ENCODE data around the gene FBXO34. TPM values are rescaled to one million over a fixed set of nuclear protein-coding genes. Genes with fewer than 3 reads are reported as not detected.

The FBXO34 gene
- total RNA-seq, 4 donors from 2014 or later: 28.1 to 75.3 (median 43.1) TPM

GRCh38 chr14:55387121-55387520, 115.9 kb downstream of the FBXO34 start:
- Histone ChIP-seq H3K4me3 (no peak overlapping the region), H3K4me1 (no peaks in the 10 kb centered on the region), H3K27me3 (no peaks in the 10 kb centered on the region), H3K9me3 (no peaks in the 10 kb centered on the region), H3K27ac (no peak overlapping the region), H3K36me3 (peaks cover 0 to 27% (median 0%) of the 10 kb centered on the region in 3 donors)
- no peak for TF ChIP-seq POLR2A (IDR thresholded peaks at IDR 0.05)
- TF ChIP-seq CTCF (IDR thresholded peaks at IDR 0.05): no peak
- no peak for DNase-seq

GRCh38 chr14:55388160-55388559, 116.9 kb downstream of the FBXO34 start:
- Histone ChIP-seq H3K27me3 (no peaks in the 10 kb centered on the region), H3K4me1 (no peaks in the 10 kb centered on the region), H3K27ac (no peak overlapping the region), H3K9me3 (no peaks in the 10 kb centered on the region), H3K4me3 (no peak overlapping the region), H3K36me3 (peaks cover 0 to 23% (median 0%) of the 10 kb centered on the region in 3 donors)
- no peak for DNase-seq
- TF ChIP-seq POLR2A (IDR thresholded peaks at IDR 0.05) (no peak), CTCF (IDR thresholded peaks at IDR 0.05) (no peak)

GRCh38 chr14:55389330-55389729, 118.1 kb downstream of the FBXO34 start:
- Histone ChIP-seq H3K36me3 (peaks cover 0 to 24% (median 0%) of the 10 kb centered on the region in 3 donors), H3K9me3 (no peaks in the 10 kb centered on the region), H3K27ac (no peak overlapping the region), H3K27me3 (no peaks in the 10 kb centered on the region), H3K4me1 (no peaks in the 10 kb centered on the region), H3K4me3 (no peak overlapping the region)
- TF ChIP-seq POLR2A (IDR thresholded peaks at IDR 0.05): no peak
- TF ChIP-seq CTCF (IDR thresholded peaks at IDR 0.05): no peak
- no peak for DNase-seq

- peaks cover 0 to 24% (median 0%) of the 10 kb centered on the region in 3 donors for H3K36me3 ChIP-seq
- no peak overlapping the region for H3K27ac ChIP-seq
- no peaks in the 10 kb centered on the region for H3K27me3 ChIP-seq
- no peak overlapping the region for H3K4me3 ChIP-seq
- TF ChIP-seq CTCF (IDR thresholded peaks at IDR 0.05) (no peak), POLR2A (IDR thresholded peaks at IDR 0.05) (no peak)
- H3K4me1 ChIP-seq: no peaks in the 10 kb centered on the region
- DNase-seq: no peak
- no peaks in the 10 kb centered on the region for H3K9me3 ChIP-seq
These were observed 127.5 kb downstream of the FBXO34 start for GRCh38 chr14:55398679-55399078.

GRCh38 chr14:55399183-55399582, 128.0 kb downstream of the FBXO34 start:
- DNase-seq: no peak
- no peak overlapping the region for H3K4me3 ChIP-seq
- H3K4me1 ChIP-seq: no peaks in the 10 kb centered on the region
- H3K9me3 ChIP-seq: no peaks in the 10 kb centered on the region
- H3K36me3 ChIP-seq: peaks cover 0 to 24% (median 0%) of the 10 kb centered on the region in 3 donors
- no peak overlapping the region for H3K27ac ChIP-seq
- TF ChIP-seq CTCF (IDR thresholded peaks at IDR 0.05) (no peak), POLR2A (IDR thresholded peaks at IDR 0.05) (no peak)
- H3K27me3 ChIP-seq: no peaks in the 10 kb centered on the region

- no peaks in the 10 kb centered on the region for H3K4me1 ChIP-seq
- no peak overlapping the region for H3K4me3 ChIP-seq
- DNase-seq: no peak
- H3K36me3 ChIP-seq: peaks cover 0 to 18% (median 0%) of the 10 kb centered on the region in 3 donors
- no peaks in the 10 kb centered on the region for H3K27me3 ChIP-seq
- no peak for TF ChIP-seq POLR2A (IDR thresholded peaks at IDR 0.05)
- TF ChIP-seq CTCF (IDR thresholded peaks at IDR 0.05): no peak
- no peak overlapping the region for H3K27ac ChIP-seq
- H3K9me3 ChIP-seq: no peaks in the 10 kb centered on the region
These were observed 128.6 kb downstream of the FBXO34 start for GRCh38 chr14:55399852-55400251.

Data from Peyer's patch (tissue), 4 donors.